DND-41 (cell line): ENCODE data around the gene HLA-DOA.

Experiments used
- ATAC-seq: fragments of 200-7000 bp; cut with Tn5 transposase; 3 replicates; pipeline ENCODE4 v1.9.1; 2021; ENCODE audit warnings: low read depth; ENCODE audit not compliant: insufficient read depth
- DNase-seq: peaks from one replicate; pipeline ENCODE4 v3.0.0-alpha.2; 2020
- H2AFZ ChIP-seq: 2 replicates; pipeline ENCODE4 v1.6.0; 2012; ENCODE audit warnings: low read depth, low read length
- H3K27ac ChIP-seq: 2 replicates; pipeline ENCODE4 v1.5.1; 2012; ENCODE audit warnings: low read length, inconsistent platforms
- H3K27me3 ChIP-seq: fragments of 200-600 bp; sonication (generic); 2 replicates; pipeline ENCODE4 v1.6.0; 2012; ENCODE audit warnings: low read length, mild to moderate bottlenecking, inconsistent platforms; ENCODE audit not compliant: insufficient read depth, poor library complexity
- H3K36me3 ChIP-seq: 2 replicates; pipeline ENCODE4 v1.5.1; 2012; ENCODE audit warnings: low read length, inconsistent platforms; ENCODE audit not compliant: insufficient read depth
- H3K4me1 ChIP-seq: 2 replicates; pipeline ENCODE4 v1.5.1; 2012; ENCODE audit warnings: mild to moderate bottlenecking, low read length; ENCODE audit not compliant: insufficient read depth
- H3K4me2 ChIP-seq: 2 replicates; pipeline ENCODE4 v1.6.0; 2012; ENCODE audit warnings: mild to moderate bottlenecking, moderate library complexity, low read length, inconsistent platforms; ENCODE audit not compliant: insufficient read depth
- H3K4me3 ChIP-seq, 2 experiments: fragments of 200-600 bp in 1 of 2; shearing (Covaris generic) in 1 of 2; 2 replicates each; pipeline ENCODE4 v1.5.1; 2012 to 2016; ENCODE audit warnings: inconsistent platforms in 2 of 2, low read length in 2 of 2, mild to moderate bottlenecking in 2 of 2, low read depth in 1 of 2, moderate library complexity in 1 of 2
- H3K79me2 ChIP-seq: 2 replicates; pipeline ENCODE4 v1.6.0; 2012; ENCODE audit warnings: low read length, inconsistent platforms; ENCODE audit not compliant: insufficient read depth
- H3K9ac ChIP-seq: 2 replicates; pipeline ENCODE4 v1.6.0; 2012; ENCODE audit warnings: low read depth, mild to moderate bottlenecking, inconsistent platforms, low read length, moderate library complexity
- H3K9me3 ChIP-seq: 2 replicates; pipeline ENCODE4 v1.5.1; 2012; ENCODE audit warnings: low read length, moderate library complexity, mild to moderate bottlenecking, inconsistent platforms; ENCODE audit not compliant: insufficient read depth, severe bottlenecking
- H4K20me1 ChIP-seq: 2 replicates; pipeline ENCODE4 v1.6.0; 2012; ENCODE audit warnings: low read length; ENCODE audit not compliant: insufficient read depth
- CTCF ChIP-seq: IDR thresholded peaks from 2 replicates; pipeline ENCODE4 v1.5.1; 2012; ENCODE audit warnings: borderline replicate concordance, low read length, moderate library complexity, mild to moderate bottlenecking; ENCODE audit not compliant: poor library complexity, severe bottlenecking; ENCODE audit errors: extremely low read depth
- EZH2 ChIP-seq: IDR thresholded peaks from 3 replicates; pipeline ENCODE4 v1.6.1; 2012; ENCODE audit warnings: borderline replicate concordance, low read depth, mild to moderate bottlenecking, moderate library complexity, low read length, inconsistent platforms; ENCODE audit not compliant: severe bottlenecking

HLA-DOA gene

DNA sequence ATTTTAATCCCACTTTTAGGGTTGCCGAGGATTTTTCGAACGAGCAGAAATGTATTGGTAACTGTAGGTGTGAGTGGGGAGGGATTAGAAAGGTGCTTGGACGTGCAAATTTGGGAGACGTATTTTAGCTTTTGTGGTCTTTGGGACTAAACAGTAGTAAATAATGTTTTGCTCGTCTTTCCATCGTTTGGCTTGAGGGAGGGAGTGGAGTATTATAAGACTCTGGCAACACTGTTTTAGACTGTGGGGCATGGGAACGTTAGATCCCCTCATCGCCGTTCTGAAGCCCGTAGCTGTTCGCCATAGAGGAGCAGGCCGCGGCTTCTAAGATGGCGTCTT, 38.2 kb downstream of the HLA-DOA start:
- Histone ChIP-seq H3K9ac (peak overlapping the region; percentile 89), H2AFZ (no peak overlapping the region), H3K4me1 (peaks cover 41% of the 10 kb centered on the region), H3K9me3 (no peaks in the 10 kb centered on the region), H3K27me3 (no peaks in the 10 kb centered on the region), H4K20me1 (peaks cover 40% of the 10 kb centered on the region), H3K4me3 (peak overlapping the region; percentile 53 to 62), H3K36me3 (peaks cover 54% of the 10 kb centered on the region), H3K27ac (peak overlapping the region; percentile 96), H3K79me2 (peaks cover 91% of the 10 kb centered on the region), H3K4me2 (peak overlapping the region; percentile 59)
- ATAC-seq (no peak), DNase-seq (no peak)
- no peak for TF ChIP-seq CTCF
- TF ChIP-seq EZH2, result no peak

DNA sequence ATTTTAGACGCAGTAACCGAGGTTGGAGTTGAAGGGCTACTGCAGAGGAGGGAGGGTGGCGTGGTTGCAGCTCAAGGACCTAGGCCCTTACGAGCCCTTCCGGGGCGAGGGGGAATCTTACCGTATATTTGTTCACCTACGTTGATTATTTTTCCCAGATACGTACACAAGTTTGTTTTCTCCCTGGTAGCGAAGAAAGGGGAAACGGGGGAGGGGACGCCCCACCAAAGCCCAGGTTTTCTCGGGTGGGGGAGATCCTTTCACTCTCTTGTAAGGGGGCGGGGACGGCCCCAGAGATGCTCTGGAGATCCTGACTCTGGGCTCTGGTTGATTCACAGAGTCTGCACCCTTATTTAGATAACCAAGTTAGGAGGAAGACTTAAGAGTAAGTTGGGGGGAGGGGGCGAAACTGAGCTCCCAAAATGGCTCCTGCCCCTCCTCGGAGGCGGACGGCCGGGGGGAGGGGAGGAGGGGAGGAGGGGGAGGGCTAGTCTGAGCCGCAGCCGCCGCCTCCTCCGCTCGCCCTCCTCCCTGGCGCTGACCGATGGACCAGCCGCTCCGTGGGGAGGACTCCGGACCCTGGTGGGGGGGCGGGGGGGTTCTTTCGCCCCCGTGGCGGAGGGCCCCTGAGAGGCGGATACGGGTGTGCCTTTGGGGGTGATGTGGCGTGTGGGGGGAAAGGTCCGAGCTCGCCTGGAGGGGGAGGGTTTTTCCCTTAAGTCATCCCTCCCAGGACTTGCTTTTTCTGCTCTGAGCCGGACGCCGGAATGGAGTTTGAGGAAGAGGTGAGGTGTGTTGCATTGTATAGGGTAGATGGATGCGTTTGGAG, 38.8 kb downstream of the HLA-DOA start:
- no peak for TF ChIP-seq EZH2
- no peak for TF ChIP-seq CTCF
- Histone ChIP-seq H3K27ac (peak overlapping the region; percentile 96), H3K27me3 (no peaks in the 10 kb centered on the region), H3K79me2 (peaks cover 91% of the 10 kb centered on the region), H3K36me3 (peaks cover 48% of the 10 kb centered on the region), H3K4me2 (peak overlapping the region; percentile 70), H3K4me3 (peak overlapping the region; percentile 53 to 62), H3K9ac (peak overlapping the region; percentile 89), H2AFZ (no peak overlapping the region), H4K20me1 (peaks cover 35% of the 10 kb centered on the region), H3K4me1 (peaks cover 41% of the 10 kb centered on the region), H3K9me3 (no peaks in the 10 kb centered on the region)
- ATAC-seq, result peak; percentile 0; the same call in 1 of the 3 replicates
- peak; percentile 87 for DNase-seq

DNA sequence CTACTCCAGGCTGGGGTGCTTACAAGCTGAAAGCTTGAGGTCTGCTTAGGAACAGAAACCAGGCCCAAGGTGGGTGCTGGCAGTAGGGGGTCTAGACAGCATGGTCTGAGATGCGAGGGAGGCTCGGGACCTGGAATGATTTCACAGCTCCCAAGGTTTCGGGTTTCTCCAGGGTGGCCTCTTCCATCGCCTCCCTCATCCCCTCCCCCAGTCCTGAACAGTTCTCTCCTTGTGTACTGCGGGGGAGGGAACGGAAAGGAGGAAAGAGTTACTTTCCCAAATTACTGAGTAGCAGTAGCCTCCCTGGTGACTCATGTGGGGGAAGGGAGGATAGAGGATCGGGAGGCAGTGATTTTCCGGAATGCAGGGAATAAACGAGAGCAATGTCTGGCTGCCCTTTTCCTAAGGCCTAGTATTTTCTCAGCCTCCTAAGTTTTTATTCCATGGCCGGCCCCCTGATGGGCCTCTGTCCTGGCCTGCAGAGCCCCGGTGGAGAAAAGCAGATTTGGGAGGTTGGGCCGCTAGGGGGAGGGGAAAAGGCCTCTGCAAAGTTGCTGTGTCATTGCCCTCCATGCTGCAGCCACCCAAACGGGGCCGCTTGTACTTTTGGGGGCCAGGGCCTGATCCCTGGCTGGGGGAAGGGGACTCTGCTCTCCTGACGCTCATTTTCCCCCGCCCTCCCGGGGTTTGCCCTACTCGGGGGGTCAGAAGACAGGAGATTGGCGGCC, 39.5 kb downstream of the HLA-DOA start:
- peak overlapping the region; percentile 96 for H3K27ac ChIP-seq
- H3K36me3 ChIP-seq, result peaks cover 40% of the 10 kb centered on the region
- H2AFZ ChIP-seq, result no peak overlapping the region
- H3K79me2 ChIP-seq, result peaks cover 89% of the 10 kb centered on the region
- H4K20me1 ChIP-seq, result peaks cover 27% of the 10 kb centered on the region
- peak overlapping the region; percentile 53 to 62 for H3K4me3 ChIP-seq
- H3K4me2 ChIP-seq, result peak overlapping the region; percentile 70
- DNase-seq, result peak; percentile 88
- H3K9me3 ChIP-seq, result no peaks in the 10 kb centered on the region
- peak overlapping the region; percentile 89 for H3K9ac ChIP-seq
- H3K27me3 ChIP-seq, result no peaks in the 10 kb centered on the region
- ATAC-seq, result peak; percentile 6
- peak; percentile 23 for TF ChIP-seq CTCF
- no peak for TF ChIP-seq EZH2
- peaks cover 34% of the 10 kb centered on the region for H3K4me1 ChIP-seq
